ENCODE data around the gene SSBP1. TPM values are rescaled to one million over a fixed set of nuclear protein-coding genes. Genes with fewer than 3 reads are reported as not detected.

The SSBP1 gene
- total RNA-seq, 1 experiment from 2014 or later: 193 TPM

DNA sequence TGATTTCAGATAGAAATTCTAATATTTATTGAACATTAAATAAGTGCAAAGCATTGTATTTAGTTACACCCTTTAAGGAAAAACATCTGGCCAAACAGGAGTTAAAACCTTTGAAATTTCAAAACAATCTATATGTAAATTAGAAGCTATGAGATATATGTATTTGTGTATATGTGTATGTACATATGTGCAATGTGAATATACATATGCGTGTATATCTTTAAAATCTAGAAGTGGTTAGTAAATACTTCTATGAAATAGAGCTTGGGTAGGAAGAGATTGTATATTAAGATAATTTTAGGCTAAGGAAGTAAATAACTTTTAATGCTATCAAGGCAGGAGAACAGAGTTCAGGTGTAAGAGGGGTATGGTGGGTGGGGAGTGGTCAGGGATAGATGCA is 20.7 kb upstream of the SSBP1 start:
- no peaks in the 10 kb centered on the region for H3K36me3 ChIP-seq (ENCODE audit: low read depth)
- CTCF ChIA-PET: no interaction called here
- H2AFZ ChIP-seq: no peak overlapping the region
- no peaks in the 10 kb centered on the region for H3K9me3 ChIP-seq (ENCODE audit: insufficient read depth, low read depth)
- no peaks in the 10 kb centered on the region for H3K9me2 ChIP-seq (ENCODE audit: insufficient read depth)
- H3K79me2 ChIP-seq (ENCODE audit: low read depth): no peaks in the 10 kb centered on the region
- H3K4me3 ChIP-seq: no peak overlapping the region
- H3K27me3 ChIP-seq (ENCODE audit: insufficient read depth, low read depth): peaks cover 13% of the 10 kb centered on the region; the same call in 1 of the 2 replicates
- H3F3A ChIP-seq (ENCODE audit: insufficient read depth, low read depth): no peaks in the 10 kb centered on the region
- no peaks in the 10 kb centered on the region for H4K20me1 ChIP-seq (ENCODE audit: insufficient read depth)
- no peak for TF ChIP-seq CTCF (conservative IDR thresholded peaks at IDR 0.05)
- no peak for TF ChIP-seq EZH2 (IDR thresholded peaks at IDR 0.05; ENCODE audit: low read depth)
- DNase-seq: no peak
- no peak overlapping the region for H3K4me2 ChIP-seq
- no peak overlapping the region for H3K27ac ChIP-seq
- no TSS peak for BruUV-seq (replicated peaks)
- intact Hi-C loops (cut with micrococcal nuclease; ENCODE audit: unreplicated experiment): no loop called here
- H3K4me1 ChIP-seq (replicated peaks; ENCODE audit: insufficient read depth): no peaks in the 10 kb centered on the region
- POLR2A ChIA-PET (ENCODE audit: unreplicated experiment): no interaction called here

DNA sequence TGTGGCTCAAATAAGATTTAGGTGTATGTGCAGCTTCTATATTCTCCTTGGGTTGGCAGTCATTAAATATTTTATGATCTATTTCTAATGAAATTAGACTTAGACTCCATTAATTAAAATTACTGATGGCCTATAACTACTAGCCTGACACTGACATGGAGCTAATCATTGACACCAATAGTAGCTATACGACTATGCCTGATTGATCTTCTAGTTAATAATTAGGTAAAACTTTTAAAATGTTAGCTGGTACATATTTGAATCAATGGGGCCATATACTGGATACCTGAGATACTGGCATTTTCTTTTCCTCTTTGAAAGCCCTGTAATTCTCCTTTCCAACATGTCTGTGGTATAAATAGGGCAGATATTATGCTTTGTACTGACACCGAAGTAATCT is 15.6 kb upstream of the SSBP1 start:
- DNase-seq: no peak
- BruUV-seq (replicated peaks): no TSS peak
- POLR2A ChIA-PET (ENCODE audit: unreplicated experiment): interaction anchor here (0.7 kb wide), 1 partner anchor 14 kb away, joined by 4 read pairs; no protein-coding TSS in a partner anchor

DNA sequence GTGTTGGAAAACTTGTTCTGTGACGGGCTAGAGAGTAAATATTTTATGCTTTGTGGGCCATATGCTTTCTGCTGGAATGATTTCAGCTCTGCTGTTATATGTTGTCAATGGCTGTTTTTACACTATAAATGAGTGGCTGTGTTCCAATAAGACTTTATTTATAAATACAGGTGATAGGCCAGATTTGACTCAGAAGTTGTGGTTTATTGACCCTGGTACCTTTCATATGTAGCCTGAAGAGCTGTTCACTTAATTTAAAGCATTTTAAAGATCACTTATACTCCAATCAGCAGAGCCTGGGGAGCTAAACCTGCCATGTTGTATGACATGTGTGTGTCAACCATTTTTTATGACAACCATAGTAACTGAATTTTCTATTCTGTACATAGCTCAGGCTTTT is 9.1 kb upstream of the SSBP1 start:
- DNase-seq: no peak
- Histone ChIP-seq H4K20me1 (ENCODE audit: insufficient read depth) (no peaks in the 10 kb centered on the region), H3K9me2 (ENCODE audit: insufficient read depth) (no peaks in the 10 kb centered on the region), H3K27me3 (ENCODE audit: insufficient read depth, low read depth) (no peaks in the 10 kb centered on the region), H3K27ac (no peak overlapping the region), H3K4me2 (no peak overlapping the region), H2AFZ (no peak overlapping the region), H3K79me2 (ENCODE audit: low read depth) (no peaks in the 10 kb centered on the region), H3F3A (ENCODE audit: insufficient read depth, low read depth) (no peaks in the 10 kb centered on the region), H3K4me3 (no peak overlapping the region), H3K9me3 (ENCODE audit: insufficient read depth, low read depth) (no peaks in the 10 kb centered on the region), H3K36me3 (ENCODE audit: low read depth) (no peaks in the 10 kb centered on the region), H3K4me1 (replicated peaks; ENCODE audit: insufficient read depth) (no peaks in the 10 kb centered on the region)
- no peak for TF ChIP-seq EZH2 (IDR thresholded peaks at IDR 0.05; ENCODE audit: low read depth)
- intact Hi-C loops (cut with micrococcal nuclease; ENCODE audit: unreplicated experiment): no loop called here
- ChIA-PET CTCF (no interaction called here), POLR2A (ENCODE audit: unreplicated experiment) (no interaction called here)
- no TSS peak for BruUV-seq (replicated peaks)

More for the DNA sequence above, 15.6 kb upstream of the SSBP1 start:
- Histone ChIP-seq H3K4me3 (no peak overlapping the region), H3K9me2 (ENCODE audit: insufficient read depth) (no peaks in the 10 kb centered on the region; the same call in 1 of the 2 replicates), H3K4me1 (replicated peaks; ENCODE audit: insufficient read depth) (no peaks in the 10 kb centered on the region), H3K27me3 (ENCODE audit: insufficient read depth, low read depth) (no peaks in the 10 kb centered on the region), H3F3A (ENCODE audit: insufficient read depth, low read depth) (no peaks in the 10 kb centered on the region), H3K4me2 (no peak overlapping the region), H3K27ac (no peak overlapping the region), H4K20me1 (ENCODE audit: insufficient read depth) (no peaks in the 10 kb centered on the region), H3K36me3 (ENCODE audit: low read depth) (no peaks in the 10 kb centered on the region), H3K9me3 (ENCODE audit: insufficient read depth, low read depth) (no peaks in the 10 kb centered on the region), H3K79me2 (ENCODE audit: low read depth) (no peaks in the 10 kb centered on the region), H2AFZ (no peak overlapping the region)
- CTCF ChIA-PET: no interaction called here
- no peak for TF ChIP-seq EZH2 (IDR thresholded peaks at IDR 0.05; ENCODE audit: low read depth)
- intact Hi-C loops (cut with micrococcal nuclease; ENCODE audit: unreplicated experiment): no loop called here

DNA sequence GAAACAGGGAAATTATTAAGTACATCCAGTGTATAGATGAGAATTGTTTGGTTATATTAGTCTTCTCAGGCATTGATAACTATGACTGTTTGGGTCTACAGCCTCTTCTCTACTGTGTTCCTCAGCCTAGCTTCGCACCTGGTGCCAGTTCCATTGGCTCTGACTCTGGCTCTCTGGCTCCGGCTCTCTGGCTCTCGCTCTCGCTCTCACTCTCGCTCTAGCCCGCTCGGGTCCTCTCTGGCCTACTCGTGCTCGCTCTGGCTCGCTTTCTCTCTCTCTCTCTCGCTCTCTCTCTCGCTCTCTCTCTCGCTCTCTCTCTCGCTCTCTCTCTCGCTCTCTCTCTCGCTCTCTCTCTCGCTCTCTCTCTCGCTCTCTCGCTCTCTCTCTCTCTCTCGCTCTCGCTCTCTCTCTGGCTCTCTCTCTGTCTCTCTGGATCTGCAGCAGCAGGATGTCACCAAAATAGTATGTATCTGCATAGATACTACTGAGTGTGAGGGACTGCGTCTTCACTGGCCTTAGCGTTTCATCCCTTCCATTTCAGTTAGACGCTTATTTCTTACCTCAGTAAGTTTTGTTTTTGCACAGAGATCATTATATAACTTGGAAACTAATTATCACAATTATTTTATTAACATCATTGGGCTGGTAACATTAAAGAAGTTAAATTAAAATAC is 6.5 kb upstream of the SSBP1 start:
- no peaks in the 10 kb centered on the region for H4K20me1 ChIP-seq (ENCODE audit: insufficient read depth)
- intact Hi-C loops (cut with micrococcal nuclease; ENCODE audit: unreplicated experiment): no loop called here
- H3K27me3 ChIP-seq (ENCODE audit: insufficient read depth, low read depth): no peaks in the 10 kb centered on the region
- H3K9me2 ChIP-seq (ENCODE audit: insufficient read depth): no peaks in the 10 kb centered on the region
- ChIA-PET CTCF (no interaction called here), POLR2A (ENCODE audit: unreplicated experiment) (no interaction called here)
- no peaks in the 10 kb centered on the region for H3K9me3 ChIP-seq (ENCODE audit: insufficient read depth, low read depth)
- no TSS peak for BruUV-seq (replicated peaks)
- no peaks in the 10 kb centered on the region for H3K36me3 ChIP-seq (ENCODE audit: low read depth)
- H3K4me3 ChIP-seq: no peak overlapping the region
- no peak for DNase-seq
- peaks cover under 1% of the 10 kb centered on the region; the same call in 1 of the 2 replicates for H3K4me1 ChIP-seq (replicated peaks; ENCODE audit: insufficient read depth)
- no peaks in the 10 kb centered on the region for H3K79me2 ChIP-seq (ENCODE audit: low read depth)
- no peak overlapping the region for H2AFZ ChIP-seq
- no peak overlapping the region for H3K27ac ChIP-seq
- no peaks in the 10 kb centered on the region for H3F3A ChIP-seq (ENCODE audit: insufficient read depth, low read depth)
- TF ChIP-seq EZH2 (IDR thresholded peaks at IDR 0.05; ENCODE audit: low read depth): no peak
- no peak for TF ChIP-seq CTCF (conservative IDR thresholded peaks at IDR 0.05)
- no peak overlapping the region for H3K4me2 ChIP-seq
